ENCODE data around the gene QRFP. TPM values are rescaled to one million over a fixed set of nuclear protein-coding genes. Genes with fewer than 3 reads are reported as not detected.

QRFP gene
- total RNA-seq, 1 experiment from 2014 or later: not detected

DNA sequence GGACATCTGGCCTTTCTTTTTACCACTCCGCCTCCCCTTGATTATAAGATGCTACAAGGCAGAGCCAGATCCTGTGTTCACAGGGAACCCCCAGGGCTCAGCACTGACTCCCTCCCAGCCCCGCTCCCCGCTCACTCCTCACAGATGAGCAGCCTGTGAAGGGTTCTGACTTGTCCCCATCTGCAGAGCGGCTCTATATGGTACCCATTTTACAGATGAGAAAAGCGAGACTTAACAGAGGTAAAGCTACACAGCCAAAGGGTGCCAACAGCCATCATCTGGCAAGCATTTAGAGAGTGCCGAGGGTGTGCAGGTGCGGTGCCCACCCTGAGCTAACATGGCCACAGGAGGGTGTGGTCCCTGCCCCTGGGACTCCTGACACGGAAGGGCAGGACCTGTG, 23.6 kb upstream of the QRFP start:
- Histone ChIP-seq H2BK5ac (ENCODE audit: insufficient read length, low read length) (no peak overlapping the region), H4K91ac (ENCODE audit: insufficient read length, low read depth, low read length) (no peak overlapping the region), H4K8ac (replicated peaks; ENCODE audit: insufficient read length, low read depth, low read length) (no peak overlapping the region), H3K23me2 (ENCODE audit: insufficient read length, low read depth, low read length, poor library complexity, severe bottlenecking) (no peaks in the 10 kb centered on the region), H4K5ac (ENCODE audit: insufficient read length, low read depth, low read length) (no peak overlapping the region), H3K18ac (ENCODE audit: insufficient read length, low read depth, low read length) (no peak overlapping the region), H3K4ac (ENCODE audit: low read depth, low read length) (no peak overlapping the region), H3K79me2 (ENCODE audit: insufficient read depth, low read length) (no peaks in the 10 kb centered on the region), H3K56ac (ENCODE audit: insufficient read length, low read depth, low read length) (no peak overlapping the region), H3K4me2 (ENCODE audit: insufficient read depth, insufficient read length, low read length) (no peak overlapping the region), H3T11ph (ENCODE audit: low read length) (no peak overlapping the region), H3K79me1 (ENCODE audit: insufficient read depth, low read depth, low read length, poor library complexity, severe bottlenecking) (no peaks in the 10 kb centered on the region), H3K23ac (ENCODE audit: insufficient read length, low read depth, low read length) (no peak overlapping the region), H3K14ac (ENCODE audit: insufficient read depth, low read length) (no peak overlapping the region), H2BK20ac (ENCODE audit: low read depth, low read length, poor library complexity, severe bottlenecking) (no peak overlapping the region), H3K9me3 (ENCODE audit: control insufficient read depth, low read depth, low read length) (no peaks in the 10 kb centered on the region), H2AFZ (ENCODE audit: low read length) (no peak overlapping the region), H3K4me1 (ENCODE audit: insufficient read depth, low read length) (no peaks in the 10 kb centered on the region), H3K27me3 (ENCODE audit: insufficient read depth, low read length) (no peaks in the 10 kb centered on the region), H3K27ac (ENCODE audit: insufficient read length, low read depth, low read length) (no peak overlapping the region), H2AK5ac (ENCODE audit: insufficient read length, low read length) (no peak overlapping the region), H4K20me1 (ENCODE audit: control insufficient read depth, insufficient read depth, insufficient read length) (no peaks in the 10 kb centered on the region), H2BK15ac (ENCODE audit: low read depth, low read length) (no peak overlapping the region), H2BK12ac (ENCODE audit: insufficient read length, low read depth, low read length) (no peak overlapping the region), H2BK120ac (ENCODE audit: low read depth, low read length, poor library complexity, severe bottlenecking) (no peak overlapping the region), H3K9ac (ENCODE audit: extremely low read depth, insufficient read length, low read length) (no peak overlapping the region)
- Mint-ChIP-seq H3K27ac (no peak overlapping the region), H3K36me3 (ENCODE audit: insufficient read depth in 1 of 3, low read depth in 3 of 3) (no peaks in the 10 kb centered on the region), H3K9me3 (no peaks in the 10 kb centered on the region), H3K4me1 (peaks cover 8 to 37% of the 10 kb centered on the region in 2 experiments), H3K4me3 (no peak overlapping the region), H3K27me3 (ENCODE audit: low read depth) (no peaks in the 10 kb centered on the region; the same call in 1 of the 2 replicates)
- no peak for DNase-seq
- no peak for TF ChIP-seq CTCF (conservative IDR thresholded peaks at IDR 0.05)
- no CpG with 5 or more reads among the region's 8 CpGs for WGBS (ENCODE audit: extremely low coverage, insufficient read length, low lambda C conversion rate)
